Right cardiac atrium (tissue), 5 donors: ENCODE data around the gene TNNI3. TPM values are rescaled to one million over a fixed set of nuclear protein-coding genes. Genes with fewer than 3 reads are reported as not detected.
A peak's percentile ranks its signal among the peaks of the same experiment; 100 is the strongest.
"Not testable (repeated sequence)": the region's sequence is repeated elsewhere in the genome, so short reads cannot be mapped to it uniquely, and the experiment has no call there.

ENCODE experiments used
- ATAC-seq, 2 donors: fragments of 200-7000 bp; cut with Tn5 transposase; one replicate each; pipeline versions ENCODE4 v1.8.0 to v1.9.1; 2020; ENCODE audit warnings: moderate library complexity in 2 of 2, mild to moderate bottlenecking in 1 of 2
- DNase-seq, 3 donors: peaks; one replicate each; pipeline ENCODE4 v3.0.0-alpha.2; 2020
- H3K27ac ChIP-seq: one replicate; pipeline ENCODE4 v1.5.1; 2013; ENCODE audit warnings: mild to moderate bottlenecking, low read length, control low read depth, moderate library complexity
- H3K27me3 ChIP-seq: one replicate; pipeline ENCODE4 v1.6.1; 2013; ENCODE audit not compliant: control insufficient read depth, insufficient read depth
- H3K4me1 ChIP-seq: one replicate; pipeline ENCODE4 v1.6.1; 2013; ENCODE audit warnings: low read length; ENCODE audit not compliant: control insufficient read depth, insufficient read depth
- H3K4me3 ChIP-seq: one replicate; pipeline ENCODE4 v1.5.1; 2013; ENCODE audit warnings: low read length, control low read depth
- H3K9me3 ChIP-seq: one replicate; pipeline ENCODE4 v1.6.1; 2013; ENCODE audit warnings: low read length; ENCODE audit not compliant: control insufficient read depth
- WGBS: extraction: QIAGEN DNeasy Blood & Tissue Kit; methylation state at CpG from one replicate; pipeline ENCODE4 v1.1.7; 2013; 5-methylcytosine and 5-hydroxymethylcytosine counted together
- intact Hi-C, 4 donors: fragments of 100-400 bp; cut with DNase I; formaldehyde crosslinking; loops; one replicate each; pipeline versions ENCODE4 v1.11.0 to v1.14.0; 2022 to 2023
- polyA plus RNA-seq: library from polyadenylated mRNA; stranded (reverse); fragments of 200-250 nt; gene quantifications from one replicate; pipeline ENCODE4 v1.2.3, GENCODE V29; 2013
- total RNA-seq, 4 donors: library from RNA; stranded (reverse); fragmentation: NEBNext Ultra II Directional; extraction: Animal tissue kit (Norgen Biotek cat#: 25700); gene quantifications; one replicate each; pipeline ENCODE4 v1.2.1, GENCODE V29; 2021
- donor health status: healthy with polysubstance abuse.
- donor health status: DM: no; HTN: yes; CAD: no.
- donor health status: DM: no; HTN: no; CAD: no.
- donor health status: DM: no; HTN: yes; CAD: no; lungs with severe emphysema.
- donor health status: DM: yes; HTN: yes; CAD: no.

The TNNI3 gene
- total and polyA plus RNA-seq, 5 donors, result 1,638 to 8,501 (median 2,994) TPM

GRCh38 chr19:55156202-55157063 lies 1.1 kb downstream of the TNNI3 start:
- intact Hi-C loops, result no loop called here
- DNase-seq, result peak; percentile 61 to 88 (median 78)
- H3K9me3 ChIP-seq, result no peaks in the 10 kb centered on the region
- H3K27me3 ChIP-seq, result no peaks in the 10 kb centered on the region
- H3K4me1 ChIP-seq, result no peaks in the 10 kb centered on the region
- ATAC-seq, result peak; percentile 36 to 53
- peak overlapping the region; percentile 89 for H3K27ac ChIP-seq
- WGBS, result 5% methylated on average over 52 of the region's 52 CpGs
- peak overlapping the region; percentile 61 for H3K4me3 ChIP-seq

- H3K9me3 ChIP-seq, intact Hi-C loops, DNase-seq, H3K27ac ChIP-seq, H3K4me1 ChIP-seq, H3K27me3 ChIP-seq, ATAC-seq: not testable (repeated sequence)
- WGBS, result 12% methylated on average over 5 of the region's 5 CpGs
- peak overlapping the region; percentile 61 for H3K4me3 ChIP-seq
These were observed 1.7 kb downstream of the TNNI3 start for GRCh38 chr19:55155784-55156183.

- Histone ChIP-seq H3K4me3 (peak overlapping the region; percentile 6), H3K27ac (no peak overlapping the region), H3K4me1 (no peaks in the 10 kb centered on the region), H3K9me3 (no peaks in the 10 kb centered on the region), H3K27me3 (no peaks in the 10 kb centered on the region)
- DNase-seq, result peak in 1 of 3 donors; percentile 21
- WGBS, result 82% methylated on average over 12 of the region's 12 CpGs
- intact Hi-C loops, result no loop called here
- no peak for ATAC-seq
These were observed 3.8 kb downstream of the TNNI3 start for GRCh38 chr19:55153652-55154264.

GRCh38 chr19:55152017-55152416 lies 5.5 kb downstream of the TNNI3 start:
- no peak overlapping the region for H3K4me3 ChIP-seq
- ATAC-seq (no peak), DNase-seq (no peak)
- no peaks in the 10 kb centered on the region for H3K9me3 ChIP-seq
- intact Hi-C loops, result no loop called here
- H3K4me1 ChIP-seq, result no peaks in the 10 kb centered on the region
- H3K27ac ChIP-seq, result no peak overlapping the region
- H3K27me3 ChIP-seq, result no peaks in the 10 kb centered on the region

GRCh38 chr19:55149078-55150003 lies 8.2 kb downstream of the TNNI3 start, which contains the start of gene TNNT1:
Gene TNNT1 (minus strand): TSS chr19:55149206. CDS start chr19:55147157, 2,049 bp downstream.
- H3K27me3 ChIP-seq, result no peaks in the 10 kb centered on the region
- H3K27ac ChIP-seq, result peak within 1 kb of the TSS; percentile 71
- H3K4me1 ChIP-seq, result no peaks in the 10 kb centered on the region
- 12% methylated on average over 18 of the region's 18 CpGs for WGBS
- intact Hi-C loops, result loop anchor here in 2 of 4 donors (10.0 kb wide), 2 partner anchors 265 to 355 kb away; no protein-coding TSS in a partner anchor
- ATAC-seq, result peak; percentile 31 to 39
- no peaks in the 10 kb centered on the region for H3K9me3 ChIP-seq
- H3K4me3 ChIP-seq, result no peak within 1 kb of the TSS
- peak in 2 of 3 donors; percentile 56 to 66 for DNase-seq

GRCh38 chr19:55147545-55148251 lies 9.8 kb downstream of the TNNI3 start:
- Histone ChIP-seq H3K4me1 (no peaks in the 10 kb centered on the region), H3K27me3 (no peaks in the 10 kb centered on the region), H3K9me3 (no peaks in the 10 kb centered on the region), H3K27ac (no peak overlapping the region), H3K4me3 (no peak overlapping the region)
- ATAC-seq (peak in 1 of 2 donors; percentile 9), DNase-seq (peak in 1 of 3 donors; percentile 37)
- WGBS, result 27% methylated on average over 8 of the region's 9 CpGs
- intact Hi-C loops, result loop anchor here in 2 of 4 donors (10.0 kb wide), 2 partner anchors 267 to 357 kb away; no protein-coding TSS in a partner anchor

- H3K4me3 ChIP-seq, result no peak overlapping the region
- 4% methylated on average over 27 of the region's 27 CpGs for WGBS
- peak in 1 of 3 donors; percentile 49 for DNase-seq
- intact Hi-C loops, result loop anchor here in 2 of 4 donors (10.0 kb wide), 2 partner anchors 268 to 358 kb away; no protein-coding TSS in a partner anchor
- peak in 1 of 2 donors; percentile 47 for ATAC-seq
- no peaks in the 10 kb centered on the region for H3K27me3 ChIP-seq
- no peaks in the 10 kb centered on the region for H3K9me3 ChIP-seq
- no peaks in the 10 kb centered on the region for H3K4me1 ChIP-seq
- H3K27ac ChIP-seq, result no peak overlapping the region
These were observed 10.7 kb downstream of the TNNI3 start for GRCh38 chr19:55146705-55147273.

- no peaks in the 10 kb centered on the region for H3K4me1 ChIP-seq
- WGBS, result 4% methylated on average over 41 of the region's 41 CpGs
- DNase-seq (peak in 1 of 3 donors; percentile 35), ATAC-seq (peak in 1 of 2 donors; percentile 2)
- no peak overlapping the region for H3K4me3 ChIP-seq
- intact Hi-C loops, result loop anchor here in 2 of 4 donors (10.0 kb wide), 2 partner anchors 269 to 359 kb away; no protein-coding TSS in a partner anchor
- H3K27me3 ChIP-seq, result no peaks in the 10 kb centered on the region
- no peak overlapping the region for H3K27ac ChIP-seq
- no peaks in the 10 kb centered on the region for H3K9me3 ChIP-seq
These were observed 11.3 kb downstream of the TNNI3 start for GRCh38 chr19:55146078-55146704.

- intact Hi-C loops, result loop anchor here in 2 of 4 donors (10.0 kb wide), 2 partner anchors 270 to 360 kb away; no protein-coding TSS in a partner anchor
- WGBS, result 31% methylated on average over 3 of the region's 3 CpGs
- no peaks in the 10 kb centered on the region for H3K27me3 ChIP-seq
- H3K4me1 ChIP-seq, result no peaks in the 10 kb centered on the region
- no peak overlapping the region for H3K4me3 ChIP-seq
- H3K27ac ChIP-seq, result no peak overlapping the region
- H3K9me3 ChIP-seq, result no peaks in the 10 kb centered on the region
- no peak for ATAC-seq
- DNase-seq, result no peak
These were observed 12.3 kb downstream of the TNNI3 start for GRCh38 chr19:55145232-55145631.
